HG03469 (cell line): ENCODE results near the gene GPM6B.
"Not testable (repeated sequence)": the region's sequence is repeated elsewhere in the genome, so short reads cannot be mapped to it uniquely, and the experiment has no call there.

Experiments
- ATAC-seq: cut with Tn5 transposase; IDR thresholded peaks from one replicate; pipeline ENCODE4 v1.9.1; 2021; ENCODE audit warnings: mild to moderate bottlenecking, moderate library complexity, moderate number of reproducible peaks; ENCODE audit not compliant: unreplicated experiment

The GPM6B gene

GRCh38 chrX:13733506-13733905, 83.4 kb downstream of the GPM6B start:
- no peak for ATAC-seq

GRCh38 chrX:13732246-13733067, 84.4 kb downstream of the GPM6B start:
- ATAC-seq, result no peak

DNA sequence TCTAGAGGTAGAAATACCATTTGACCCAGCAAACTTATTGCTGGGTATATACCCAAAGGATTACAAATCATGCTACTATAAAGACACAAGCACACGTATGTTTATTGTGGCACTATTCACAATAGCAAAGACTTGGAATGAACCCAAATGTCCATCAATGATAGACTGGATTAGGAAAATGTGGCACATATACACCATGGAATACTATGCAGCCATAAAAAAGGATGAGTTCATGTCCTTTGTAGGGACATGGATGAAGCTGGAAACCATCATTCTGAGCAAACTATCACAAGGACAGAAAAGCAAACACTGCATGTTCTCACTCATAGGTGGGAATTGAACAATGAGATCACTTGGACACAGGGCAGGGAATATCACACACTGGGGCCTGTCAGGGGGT, 86.4 kb downstream of the GPM6B start:
- ATAC-seq, result not testable (repeated sequence)

DNA sequence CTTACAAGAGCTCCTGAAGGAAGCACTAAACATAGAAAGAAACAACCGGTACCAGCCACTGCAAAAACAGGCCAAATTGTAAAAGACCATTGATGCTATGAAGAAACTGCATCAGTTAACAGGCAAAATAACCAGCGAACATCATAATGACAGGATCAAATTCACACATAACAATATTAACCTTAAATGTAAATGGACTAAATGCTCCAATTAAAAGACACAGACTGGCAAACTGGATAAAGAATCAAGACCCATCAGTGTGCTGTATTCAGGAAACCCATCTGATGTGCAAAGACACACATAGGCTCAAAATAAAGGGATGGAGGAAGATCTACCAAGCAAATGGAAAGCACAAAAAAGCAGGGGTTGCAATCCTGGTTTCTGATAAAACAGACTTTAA, 90.3 kb downstream of the GPM6B start:
- ATAC-seq, result not testable (repeated sequence)

DNA sequence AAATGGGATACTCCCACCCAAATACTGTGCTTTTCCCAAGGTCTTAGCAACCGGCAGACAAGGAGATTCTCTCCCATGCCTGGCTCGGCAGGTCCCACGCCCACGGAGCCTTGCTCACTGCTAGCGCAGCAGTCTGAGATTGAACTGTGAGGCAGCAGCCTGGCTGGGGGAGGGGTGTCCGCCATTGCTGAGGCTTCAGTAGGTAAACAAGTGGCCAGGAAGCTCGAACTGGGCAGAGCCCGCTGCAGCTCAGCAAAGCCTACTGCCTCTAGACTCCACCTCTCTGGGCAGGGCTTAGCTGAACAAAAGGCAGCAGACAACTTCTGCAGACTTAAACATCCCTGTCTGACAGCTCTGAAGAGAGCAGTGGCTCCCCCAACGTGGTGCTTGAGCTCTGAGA, 92.0 kb downstream of the GPM6B start:
- not testable (repeated sequence) for ATAC-seq

DNA sequence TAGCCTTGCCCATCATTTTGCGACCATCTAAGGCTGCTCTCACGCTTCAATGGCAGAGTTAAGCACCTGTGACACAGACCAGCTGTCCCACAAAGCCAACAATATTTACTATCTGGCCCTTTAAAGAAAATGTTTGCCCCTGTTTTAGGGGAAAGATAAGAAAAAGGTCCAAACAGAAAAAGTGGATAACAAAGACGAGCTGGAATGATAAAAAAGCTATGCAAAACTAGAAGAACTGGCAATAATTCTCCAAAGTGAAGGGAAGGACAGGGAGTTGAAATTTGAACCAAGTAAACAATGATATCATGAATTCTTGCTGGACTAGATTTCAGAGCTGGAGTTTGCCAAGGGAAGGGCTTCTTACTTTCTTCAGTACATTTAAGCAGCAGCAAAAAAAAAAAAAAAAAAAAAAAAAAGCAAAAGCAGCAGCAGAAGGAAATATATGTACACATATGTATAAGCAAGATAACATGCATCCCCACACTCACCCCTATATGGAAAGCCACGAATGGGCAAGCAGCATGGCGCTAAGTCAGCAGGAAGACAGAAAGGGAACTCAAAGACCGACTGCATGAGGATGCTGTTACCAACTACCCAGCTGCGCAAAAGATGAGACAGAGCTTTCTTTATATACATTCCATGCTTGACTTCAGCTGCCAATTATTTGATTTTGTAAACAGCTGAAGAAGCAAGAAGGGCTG, 94.9 kb downstream of the GPM6B start:
- no peak for ATAC-seq

DNA sequence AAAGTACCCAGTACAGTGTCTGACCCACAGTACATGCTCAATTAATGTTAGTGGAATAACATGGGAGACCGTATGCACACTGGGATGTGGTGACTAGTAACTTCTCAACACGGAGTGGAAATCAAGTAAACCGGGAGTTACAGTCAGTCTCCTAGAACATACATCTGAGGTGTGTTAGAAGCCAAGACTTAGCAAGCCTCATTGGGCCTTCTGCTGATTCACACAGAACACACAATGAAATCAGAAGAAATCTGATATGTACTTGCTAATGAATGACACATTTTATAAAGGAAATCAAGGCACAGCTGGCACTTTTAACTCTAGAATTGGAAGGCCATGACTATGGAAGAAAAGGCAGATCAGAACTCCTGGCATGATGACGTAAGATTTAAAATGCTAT, 95.5 kb downstream of the GPM6B start:
- ATAC-seq, result no peak
